Prostate gland (tissue), 2 donors: ENCODE data around the gene NETO1. TPM values are rescaled to one million over a fixed set of nuclear protein-coding genes. Genes with fewer than 3 reads are reported as not detected.

ENCODE experiments used
- DNase-seq: peaks from one replicate; pipeline ENCODE4 v3.0.0-alpha.2; 2019; ENCODE audit warnings: low spot score
- H3K27ac ChIP-seq, 2 donors: fragments of 200-600 bp; sonication (generic); 2 replicates each; pipeline ENCODE4 v1.5.1; 2017 to 2019
- H3K27me3 ChIP-seq: fragments of 200-600 bp; sonication (generic); replicated peaks from 2 replicates; pipeline ENCODE4 v1.5.1; 2019; ENCODE audit not compliant: insufficient read depth
- H3K36me3 ChIP-seq, 2 donors: fragments of 200-600 bp; sonication (generic); 1 replicate in 1 of 2; 2 replicates in 1 of 2; pipeline versions ENCODE4 v1.5.1 to v1.8.1; 2017 to 2019
- H3K4me1 ChIP-seq: fragments of 200-600 bp; sonication (generic); replicated peaks from 2 replicates; pipeline ENCODE4 v1.5.1; 2019
- H3K4me3 ChIP-seq, 2 donors: fragments of 200-600 bp; sonication (generic); 2 replicates each; pipeline ENCODE4 v1.5.1; 2017 to 2019
- H3K9me3 ChIP-seq: fragments of 200-600 bp; sonication (generic); 2 replicates; pipeline ENCODE4 v1.5.1; 2017
- POLR2A ChIP-seq: fragments of 450-650 bp; IDR thresholded peaks from one replicate; pipeline ENCODE4 v1.6.1; 2016; ENCODE audit warnings: antibody characterized with exemption, mild to moderate bottlenecking
- POLR2AphosphoS5 ChIP-seq: sonication (generic); formaldehyde crosslinking; IDR thresholded peaks from one replicate; pipeline ENCODE4 v1.6.1; 2017; ENCODE audit warnings: antibody characterized with exemption
- WGBS: methylation state at CpG from one replicate; pipeline ENCODE4 v1.1.5; 2018; 5-methylcytosine and 5-hydroxymethylcytosine counted together
- intact Hi-C: fragments of 100-400 bp; cut with DNase I; formaldehyde crosslinking; loops from one replicate; pipeline ENCODE4 v1.14.2; 2022
- total RNA-seq, 2 donors: library from RNA; depleted of rRNA; stranded (reverse); fragments of >200 nt; gene quantifications; one replicate each; pipeline ENCODE4 v1.1.0, GENCODE V29; 2016
- TF ChIP-seq, protein P1 (sequence below), 4 experiments: fragments of 200-600 bp in 2 of 4; fragments of 450-650 bp in 2 of 4; sonication (generic) in 2 of 4; IDR thresholded peaks; 1 replicate in 3 of 4; 2 replicates in 1 of 4; pipeline ENCODE4 v1.5.1; 2016 to 2019; ENCODE audit warnings: antibody characterized with exemption in 4 of 4, mild to moderate bottlenecking in 2 of 4, moderate library complexity in 2 of 4

The NETO1 gene
- total RNA-seq, 2 donors from 2014 or later, result 1.6 TPM; not detected in 1

- Histone ChIP-seq H3K27me3 (no peaks in the 10 kb centered on the region), H3K4me1 (no peaks in the 10 kb centered on the region), H3K4me3 (no peak overlapping the region), H3K36me3 (no peaks in the 10 kb centered on the region), H3K27ac (no peak overlapping the region), H3K9me3 (no peaks in the 10 kb centered on the region)
- WGBS, result 23% methylated on average over 3 of the region's 3 CpGs
- intact Hi-C loops, result no loop called here
- TF ChIP-seq POLR2AphosphoS5 (no peak), POLR2A (no peak)
- TF ChIP-seq, protein P1, sequence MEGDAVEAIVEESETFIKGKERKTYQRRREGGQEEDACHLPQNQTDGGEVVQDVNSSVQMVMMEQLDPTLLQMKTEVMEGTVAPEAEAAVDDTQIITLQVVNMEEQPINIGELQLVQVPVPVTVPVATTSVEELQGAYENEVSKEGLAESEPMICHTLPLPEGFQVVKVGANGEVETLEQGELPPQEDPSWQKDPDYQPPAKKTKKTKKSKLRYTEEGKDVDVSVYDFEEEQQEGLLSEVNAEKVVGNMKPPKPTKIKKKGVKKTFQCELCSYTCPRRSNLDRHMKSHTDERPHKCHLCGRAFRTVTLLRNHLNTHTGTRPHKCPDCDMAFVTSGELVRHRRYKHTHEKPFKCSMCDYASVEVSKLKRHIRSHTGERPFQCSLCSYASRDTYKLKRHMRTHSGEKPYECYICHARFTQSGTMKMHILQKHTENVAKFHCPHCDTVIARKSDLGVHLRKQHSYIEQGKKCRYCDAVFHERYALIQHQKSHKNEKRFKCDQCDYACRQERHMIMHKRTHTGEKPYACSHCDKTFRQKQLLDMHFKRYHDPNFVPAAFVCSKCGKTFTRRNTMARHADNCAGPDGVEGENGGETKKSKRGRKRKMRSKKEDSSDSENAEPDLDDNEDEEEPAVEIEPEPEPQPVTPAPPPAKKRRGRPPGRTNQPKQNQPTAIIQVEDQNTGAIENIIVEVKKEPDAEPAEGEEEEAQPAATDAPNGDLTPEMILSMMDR (IDR thresholded peaks at IDR 0.05), result no peak
- DNase-seq, result no peak
These were observed 31.1 kb upstream of the NETO1 start for GRCh38 chr18:72898870-72899269.

DNA sequence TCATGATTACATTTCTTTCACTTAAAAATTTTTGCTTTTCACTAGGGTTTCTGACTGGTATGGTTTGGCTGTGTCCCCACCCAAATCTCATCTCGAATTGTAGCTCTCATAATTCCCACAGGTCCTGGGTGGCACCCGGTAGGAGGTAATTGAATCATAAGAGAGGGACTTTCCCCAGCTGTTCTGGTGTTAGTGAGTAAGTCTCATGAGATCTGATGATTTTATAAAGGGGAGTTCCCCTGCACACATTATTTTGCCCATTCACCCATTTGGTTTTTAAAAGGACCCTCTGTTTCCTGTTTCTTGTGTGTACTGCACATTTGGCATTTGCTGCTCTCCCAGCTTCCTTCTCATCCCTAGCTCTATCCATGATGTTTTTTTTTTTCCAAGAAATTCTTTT is 27.8 kb upstream of the NETO1 start:
- Histone ChIP-seq H3K27ac (no peak overlapping the region), H3K27me3 (no peaks in the 10 kb centered on the region), H3K4me3 (no peak overlapping the region), H3K36me3 (no peaks in the 10 kb centered on the region), H3K9me3 (no peaks in the 10 kb centered on the region), H3K4me1 (no peaks in the 10 kb centered on the region)
- intact Hi-C loops, result no loop called here
- TF ChIP-seq POLR2AphosphoS5 (no peak), POLR2A (no peak)
- TF ChIP-seq, protein P1 (IDR thresholded peaks at IDR 0.05), result no peak
- 64% methylated on average over 2 of the region's 2 CpGs for WGBS
- DNase-seq, result no peak

- TF ChIP-seq POLR2A, result no peak
- H3K27ac ChIP-seq, result no peak overlapping the region
- intact Hi-C loops, result no loop called here
- no peaks in the 10 kb centered on the region for H3K4me1 ChIP-seq
- no peaks in the 10 kb centered on the region for H3K27me3 ChIP-seq
- no peaks in the 10 kb centered on the region for H3K9me3 ChIP-seq
- 78% methylated on average over 3 of the region's 3 CpGs for WGBS
- no peak overlapping the region for H3K4me3 ChIP-seq
- H3K36me3 ChIP-seq, result no peaks in the 10 kb centered on the region
- DNase-seq, result no peak
These were observed 10.8 kb upstream of the NETO1 start for GRCh38 chr18:72878561-72878960.

DNA sequence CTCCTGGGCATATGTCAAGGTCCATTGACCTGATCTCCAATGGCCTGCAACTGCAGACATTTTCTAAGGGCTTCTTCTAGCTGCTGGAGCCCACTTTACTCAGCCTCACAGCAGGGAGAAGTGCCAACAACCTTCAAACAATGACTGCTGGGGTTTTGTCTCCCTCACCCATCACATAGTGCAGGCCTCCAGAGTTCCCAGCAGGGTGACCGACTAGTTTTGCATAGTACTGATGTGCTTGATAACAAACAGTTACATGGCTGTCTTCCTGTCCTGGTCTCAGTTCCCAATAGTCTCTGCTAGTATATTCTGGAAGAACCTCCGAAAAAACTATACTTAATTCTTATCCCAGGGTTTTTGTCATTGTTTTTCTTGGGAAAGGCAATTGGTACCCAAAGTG is 10.4 kb upstream of the NETO1 start:
- no peak for DNase-seq
- no peaks in the 10 kb centered on the region for H3K9me3 ChIP-seq
- H3K27me3 ChIP-seq, result no peaks in the 10 kb centered on the region
- WGBS, result 54% methylated on average over 2 of the region's 2 CpGs
- no peaks in the 10 kb centered on the region for H3K36me3 ChIP-seq
- H3K4me3 ChIP-seq, result no peak overlapping the region
- TF ChIP-seq POLR2A (no peak), POLR2AphosphoS5 (no peak)
- TF ChIP-seq, protein P1 (IDR thresholded peaks at IDR 0.05), result no peak
- intact Hi-C loops, result no loop called here
- H3K4me1 ChIP-seq, result no peaks in the 10 kb centered on the region
- no peak overlapping the region for H3K27ac ChIP-seq

GRCh38 chr18:72871091-72871490 is 3.3 kb upstream of the NETO1 start:
- no peaks in the 10 kb centered on the region for H3K9me3 ChIP-seq
- no peak for DNase-seq
- no peak overlapping the region for H3K27ac ChIP-seq
- no peak for TF ChIP-seq POLR2A
- no peak for TF ChIP-seq POLR2AphosphoS5
- TF ChIP-seq, protein P1 (IDR thresholded peaks at IDR 0.05), result no peak
- no peaks in the 10 kb centered on the region for H3K4me1 ChIP-seq
- 63% methylated on average over 5 of the region's 5 CpGs for WGBS
- H3K4me3 ChIP-seq, result no peak overlapping the region
- peaks cover 17% of the 10 kb centered on the region for H3K27me3 ChIP-seq
- intact Hi-C loops, result no loop called here
- no peaks in the 10 kb centered on the region for H3K36me3 ChIP-seq
